GM19452 (cell line): ENCODE measurements around the gene LRP2.

Source experiments
- ATAC-seq: cut with Tn5 transposase; IDR thresholded peaks from one replicate; pipeline ENCODE4 v1.9.1; 2021; ENCODE audit not compliant: unreplicated experiment

The LRP2 gene

DNA sequence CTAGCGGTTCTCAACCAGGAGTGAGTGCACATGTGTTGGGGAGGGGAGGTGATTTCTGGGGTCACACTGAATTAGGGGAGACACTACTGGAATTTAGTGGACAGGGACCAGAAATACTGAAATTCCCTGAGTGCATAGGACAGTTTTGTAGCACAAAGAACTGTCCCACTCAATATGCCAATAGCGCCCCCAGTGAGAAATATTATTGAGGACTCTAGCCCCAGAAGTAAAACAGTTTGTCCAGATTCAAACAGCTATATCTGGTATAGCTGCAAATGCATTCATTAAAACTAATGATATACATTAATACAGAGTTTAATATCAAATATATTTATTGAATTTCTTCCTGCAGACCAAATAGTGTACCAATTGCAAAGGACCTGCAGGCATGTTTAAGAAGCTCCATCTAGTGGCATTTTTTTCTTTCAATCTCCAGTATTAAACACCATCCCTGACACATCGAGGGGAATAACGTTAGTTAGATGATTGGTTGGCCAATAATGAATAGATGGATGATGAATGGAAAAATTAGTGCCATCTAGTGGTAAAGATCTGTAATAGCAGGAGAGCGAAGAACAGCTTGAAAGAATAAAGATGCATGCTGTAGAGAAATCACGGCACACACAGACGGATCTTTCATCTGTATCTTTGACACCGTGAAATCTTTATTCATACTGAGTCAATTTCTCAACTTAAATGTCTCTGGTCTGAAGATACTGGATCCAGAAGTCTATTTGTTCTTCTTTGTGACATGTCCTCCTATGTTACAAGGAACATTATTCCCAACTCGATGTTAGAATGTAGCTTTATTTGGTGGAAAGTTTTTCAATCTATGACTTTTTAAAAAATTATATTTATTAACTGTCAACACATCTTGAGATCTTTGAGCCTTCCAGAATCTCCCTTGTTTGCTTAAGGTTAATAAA, 230.5 kb downstream of the LRP2 start:
- ATAC-seq: peak; percentile 71

DNA sequence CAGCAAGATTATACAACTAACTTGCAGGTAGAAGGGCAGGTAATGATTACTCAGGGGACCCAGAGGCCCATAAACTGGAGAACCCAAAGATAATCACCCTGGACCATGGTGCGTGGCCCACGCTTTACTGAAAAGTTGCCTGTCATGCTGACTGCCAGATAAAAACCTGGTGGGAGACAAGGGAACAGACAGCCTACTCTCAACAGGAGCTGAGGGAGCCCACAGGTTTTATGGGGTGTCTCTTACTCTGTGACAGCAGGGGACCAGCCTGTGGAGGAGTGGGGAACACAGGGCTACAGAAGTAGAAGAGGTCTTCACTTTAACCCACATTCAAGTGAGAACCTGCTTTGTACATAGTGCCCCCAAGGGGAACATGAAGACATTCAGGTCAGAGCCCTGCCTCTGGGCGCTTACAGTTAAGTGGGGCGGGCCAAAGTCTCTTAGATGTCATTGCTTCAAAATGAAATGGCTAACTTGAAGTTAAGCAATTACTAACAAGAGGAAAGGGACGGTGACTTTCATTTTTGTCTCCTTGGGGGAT, 232.6 kb downstream of the LRP2 start:
- no peak for ATAC-seq

DNA sequence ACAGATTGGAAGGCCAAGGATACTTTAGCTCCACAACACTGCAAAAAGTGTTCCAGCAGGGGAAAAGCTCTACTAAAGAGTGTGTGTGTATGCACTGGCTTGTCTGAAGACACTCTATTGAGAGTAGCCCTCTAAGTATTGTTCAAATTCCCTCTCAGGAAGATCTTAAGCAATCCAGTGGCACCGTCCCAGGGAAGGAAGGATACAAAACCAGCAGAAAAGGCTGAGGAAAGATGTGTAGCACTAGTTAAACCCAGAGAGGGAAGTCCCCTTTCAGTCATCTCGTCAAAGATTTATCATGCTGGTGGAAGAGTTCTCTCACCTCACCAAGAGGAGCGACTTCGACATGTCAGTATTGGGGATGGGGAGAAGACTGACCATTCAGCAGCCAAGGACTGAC, 242.5 kb downstream of the LRP2 start:
- no peak for ATAC-seq

DNA sequence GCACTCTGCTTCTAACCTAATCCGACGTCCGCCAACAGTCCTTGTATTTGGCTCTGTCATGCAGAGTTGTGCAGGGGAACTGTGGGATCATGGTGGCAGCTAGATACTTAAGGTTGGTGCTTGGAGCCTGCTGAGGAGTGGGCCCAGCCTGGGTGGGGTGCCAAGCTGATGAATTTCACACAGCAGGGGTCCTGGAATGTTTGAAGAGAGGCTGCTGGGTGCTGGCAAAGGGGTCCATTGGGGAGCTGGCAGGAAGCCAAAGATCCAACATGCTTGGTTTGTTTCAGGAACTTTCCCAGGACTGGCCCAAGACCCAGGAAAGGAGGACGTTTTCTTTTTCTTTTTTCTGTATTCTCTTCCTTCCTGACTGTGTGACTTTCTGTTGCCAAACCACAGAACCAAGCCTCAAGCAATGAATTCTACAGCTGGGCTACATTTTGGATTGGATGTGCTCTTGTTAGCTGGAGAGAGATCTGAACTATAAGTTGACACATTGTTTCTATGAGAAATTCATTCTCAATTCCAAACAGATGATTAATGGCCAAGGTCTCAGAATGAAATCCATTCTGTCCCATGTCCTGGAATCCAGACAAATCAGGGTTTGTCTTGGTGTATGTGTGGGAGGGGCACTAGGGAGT, 243.1 kb downstream of the LRP2 start:
- no peak for ATAC-seq

DNA sequence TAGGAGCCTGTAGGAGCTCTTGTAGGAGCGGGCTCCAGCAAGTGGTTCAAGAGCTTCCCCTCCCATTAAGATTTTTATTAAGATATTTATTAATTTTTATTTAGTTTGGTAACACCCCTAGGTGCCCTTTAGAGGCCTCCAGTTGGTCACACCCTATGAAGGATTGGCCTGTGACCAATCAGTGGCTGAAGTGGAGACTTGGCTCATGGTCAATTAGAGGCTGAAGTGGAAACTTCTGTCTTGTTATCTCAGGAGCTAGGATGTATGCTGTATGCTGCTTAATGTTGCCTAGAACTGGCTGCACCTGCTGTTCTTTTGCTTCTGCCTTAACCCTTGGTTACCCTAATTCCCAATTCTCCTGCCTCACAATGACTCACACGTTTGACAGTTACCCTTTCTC, 244.3 kb downstream of the LRP2 start:
- no peak for ATAC-seq

DNA sequence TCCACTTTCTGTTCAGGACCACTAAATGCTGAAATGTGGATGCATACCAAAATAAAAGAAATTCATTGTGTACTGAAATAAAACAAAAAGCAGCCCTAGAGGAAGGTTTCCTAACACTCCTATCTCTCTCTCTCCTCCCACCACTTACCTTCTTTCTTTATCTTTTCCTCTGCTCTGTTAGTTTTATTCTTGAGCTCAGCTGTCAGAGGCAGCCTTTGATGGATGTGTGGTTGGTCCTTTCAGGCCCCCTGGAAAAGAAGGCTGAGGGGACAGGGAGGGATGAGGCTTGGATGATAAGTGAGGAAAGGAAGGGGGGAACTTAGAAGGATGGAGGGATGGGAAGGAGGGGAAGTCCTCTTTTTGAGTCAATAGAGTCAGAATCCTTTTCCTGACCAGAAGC, 245.3 kb downstream of the LRP2 start:
- ATAC-seq: no peak

DNA sequence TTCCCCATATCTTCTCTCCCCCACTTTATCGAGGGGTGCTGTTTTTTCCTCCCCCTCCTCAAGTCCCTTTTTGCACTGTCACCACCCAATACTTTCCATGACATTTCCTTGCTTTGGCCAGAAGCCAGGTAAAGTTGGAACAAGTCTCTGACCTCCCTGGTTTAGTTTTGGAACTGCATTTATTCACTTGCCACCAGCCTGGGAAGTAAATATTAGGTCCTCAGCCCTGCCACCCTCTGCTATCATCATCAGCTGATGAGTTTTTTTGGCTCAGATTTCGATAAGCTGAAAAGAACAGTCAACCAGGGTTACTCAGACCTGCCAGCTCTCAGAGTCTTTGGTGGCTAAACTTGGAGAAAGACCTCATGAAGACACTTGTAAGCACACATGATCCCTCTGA, 246.0 kb downstream of the LRP2 start:
- no peak for ATAC-seq

DNA sequence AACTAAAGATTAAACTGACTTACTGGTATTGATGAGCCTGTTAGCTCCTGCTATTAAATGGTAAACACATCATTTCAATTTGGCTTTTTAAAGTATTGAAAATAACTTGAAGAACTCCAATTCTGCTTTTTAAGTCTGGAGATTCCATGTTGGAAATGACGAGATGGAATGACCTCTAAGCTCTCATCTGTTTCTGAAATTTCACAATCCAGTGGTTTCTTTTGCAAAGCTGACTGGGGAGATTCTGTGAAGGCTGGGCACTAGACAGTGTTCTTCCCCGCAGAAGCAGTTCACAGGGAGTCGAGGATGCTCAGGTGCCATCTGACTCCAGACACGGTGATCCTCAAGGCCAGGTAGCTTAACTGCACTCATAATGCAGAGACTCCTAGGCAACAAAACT, 248.3 kb downstream of the LRP2 start:
- ATAC-seq: no peak

DNA sequence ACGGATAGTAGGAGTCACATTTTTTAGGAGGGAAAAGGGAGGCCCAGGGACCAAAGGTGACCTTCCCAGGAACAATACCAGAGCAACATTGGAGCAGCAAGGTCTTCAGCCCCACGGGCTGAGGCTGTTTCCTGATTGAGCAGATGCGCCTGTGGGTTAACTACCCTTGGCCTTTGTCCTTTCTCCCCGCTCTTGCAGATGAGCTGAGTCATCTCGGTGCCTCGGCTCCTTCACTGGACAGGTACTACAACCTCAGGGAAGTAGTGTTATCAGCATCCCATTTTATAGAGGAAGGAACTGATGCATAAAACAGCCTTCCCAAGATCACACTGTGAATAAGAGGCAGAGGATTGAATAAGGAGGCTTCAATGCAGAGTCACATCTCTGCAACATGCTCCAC, 249.5 kb downstream of the LRP2 start:
- no peak for ATAC-seq

DNA sequence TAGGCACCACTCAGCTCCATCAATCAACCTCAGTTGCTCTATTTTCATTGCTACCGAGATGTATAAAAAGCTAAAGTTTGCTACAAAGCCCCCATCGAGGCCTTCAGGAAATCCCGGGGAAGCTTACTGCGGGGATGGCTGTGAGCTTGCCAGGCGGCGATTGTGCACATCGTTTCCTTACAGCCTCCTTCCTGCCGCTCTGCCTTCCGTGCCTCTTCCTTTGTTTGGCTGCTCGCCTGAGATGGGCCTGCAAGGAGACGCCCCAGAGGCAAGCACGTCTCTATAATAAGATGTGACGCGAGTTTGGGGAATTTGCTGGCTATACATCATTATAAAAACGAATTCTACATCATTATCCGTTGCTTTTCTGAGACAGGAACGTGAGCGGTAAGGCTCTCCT, 251.4 kb downstream of the LRP2 start:
- ATAC-seq: no peak

DNA sequence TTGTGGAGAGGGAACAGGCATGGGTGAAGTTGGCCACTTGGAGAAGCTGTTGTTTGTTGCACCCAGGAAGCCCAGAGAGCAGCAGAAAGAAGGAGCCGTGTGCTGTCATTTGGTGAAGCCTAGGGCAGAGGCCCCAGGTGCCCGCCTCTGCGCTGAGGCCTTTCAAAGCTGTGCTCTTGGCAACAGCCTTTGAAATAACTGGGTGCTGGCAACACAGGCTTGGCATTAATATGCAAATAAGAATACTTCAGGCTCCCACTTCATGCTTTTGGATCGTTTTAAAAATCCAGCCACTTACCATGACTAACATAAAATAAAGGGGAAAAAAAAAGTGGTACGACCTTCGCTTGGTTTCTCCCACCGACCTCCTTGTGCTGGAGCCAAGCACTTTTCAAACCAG, 251.9 kb downstream of the LRP2 start:
- ATAC-seq: no peak

DNA sequence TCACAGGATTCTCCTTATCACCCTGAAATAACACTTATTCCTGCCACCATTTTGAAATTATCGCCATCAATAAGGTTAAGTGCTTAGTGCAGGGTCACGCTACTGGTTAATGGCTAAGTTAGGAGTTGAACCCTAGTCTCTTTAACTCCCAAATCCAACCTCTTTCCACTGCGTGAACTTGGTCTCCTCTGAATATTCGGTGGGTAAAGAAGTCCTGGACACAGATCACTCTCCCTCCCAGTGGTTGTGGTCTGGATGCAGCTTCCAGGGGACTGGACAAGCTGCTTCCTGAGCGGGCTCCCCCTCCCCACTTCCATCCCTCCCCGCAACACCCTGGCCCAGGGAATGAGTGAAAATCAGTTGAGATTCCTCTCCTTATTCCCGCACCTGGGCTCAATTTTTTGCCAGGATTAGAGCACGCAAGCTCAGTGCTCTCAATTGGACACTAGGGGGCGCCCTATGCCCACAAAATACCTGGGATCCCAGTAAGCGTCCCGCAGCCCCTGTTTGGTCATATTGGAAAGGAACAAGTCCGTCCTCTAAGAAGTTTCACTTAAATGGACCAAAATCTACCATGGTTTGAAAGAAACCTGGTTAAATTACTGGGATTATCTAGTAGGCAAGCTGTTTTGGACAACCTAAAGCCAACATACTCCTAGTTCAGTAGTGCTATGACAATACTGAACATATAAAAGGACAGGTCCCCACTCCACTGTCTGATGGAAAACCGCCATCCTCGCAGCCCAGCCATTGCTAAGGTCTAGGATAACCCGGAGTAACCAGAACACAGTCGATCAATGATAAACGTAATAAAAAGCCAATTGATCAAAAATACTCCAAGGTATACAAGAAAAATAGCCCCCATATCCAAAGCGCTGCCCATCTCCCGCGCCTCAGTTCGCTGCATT, 252.6 kb downstream of the LRP2 start:
- no peak for ATAC-seq

DNA sequence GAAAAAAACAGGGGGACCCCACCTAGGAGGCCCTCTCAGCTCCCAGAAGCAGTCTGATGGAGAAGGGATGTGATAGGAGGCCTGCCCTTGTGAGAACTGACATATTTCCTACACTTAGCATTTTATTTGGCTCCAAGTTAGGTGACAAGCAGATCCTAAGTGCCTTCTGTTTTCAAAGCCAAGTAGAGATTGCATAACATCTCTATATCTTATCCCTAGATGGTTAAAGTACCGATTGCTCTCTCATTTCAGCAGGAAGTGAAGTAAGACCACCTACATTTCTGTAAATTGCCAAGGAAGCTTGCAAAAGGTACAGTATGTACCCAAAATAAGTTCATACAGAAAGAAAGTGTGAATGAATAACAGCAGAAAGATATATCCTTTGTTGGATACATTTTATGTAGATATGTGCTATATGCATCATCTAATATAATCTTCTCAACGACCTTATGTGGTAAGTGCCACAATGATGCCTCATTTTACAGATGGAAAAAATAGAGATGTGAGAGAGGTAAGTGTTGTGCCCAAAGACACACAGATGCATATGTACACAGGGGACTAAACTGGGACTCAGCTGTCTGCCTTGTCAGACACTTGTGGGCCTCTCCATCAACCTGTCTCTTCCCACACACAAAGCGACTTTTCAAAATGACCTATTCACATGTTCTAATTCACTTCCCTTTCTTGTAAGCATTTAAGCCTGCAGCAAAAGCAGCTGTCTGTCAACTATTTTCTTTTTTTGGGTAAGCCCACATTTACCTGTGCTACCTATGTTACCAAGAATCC, 254.0 kb downstream of the LRP2 start:
- ATAC-seq: no peak

DNA sequence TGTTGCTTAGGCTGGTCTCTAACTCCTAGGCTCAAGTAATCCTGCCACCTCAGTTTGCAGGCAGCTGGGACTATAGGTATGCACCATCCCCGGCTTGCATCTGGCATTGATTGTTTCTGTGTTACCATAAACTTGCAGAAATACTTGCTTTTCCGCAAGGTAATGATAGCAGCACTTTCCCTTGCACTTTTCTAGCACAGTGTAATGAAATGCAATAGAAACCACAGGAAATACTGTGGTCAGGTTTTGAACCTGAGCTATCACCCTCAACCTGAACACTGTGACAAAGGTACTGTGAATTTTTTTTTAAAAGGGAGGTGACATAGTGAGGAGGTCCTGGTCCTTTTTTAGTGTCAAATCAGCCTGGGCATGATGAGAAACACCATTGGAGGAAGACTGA, 254.7 kb downstream of the LRP2 start:
- peak; percentile 94 for ATAC-seq

DNA sequence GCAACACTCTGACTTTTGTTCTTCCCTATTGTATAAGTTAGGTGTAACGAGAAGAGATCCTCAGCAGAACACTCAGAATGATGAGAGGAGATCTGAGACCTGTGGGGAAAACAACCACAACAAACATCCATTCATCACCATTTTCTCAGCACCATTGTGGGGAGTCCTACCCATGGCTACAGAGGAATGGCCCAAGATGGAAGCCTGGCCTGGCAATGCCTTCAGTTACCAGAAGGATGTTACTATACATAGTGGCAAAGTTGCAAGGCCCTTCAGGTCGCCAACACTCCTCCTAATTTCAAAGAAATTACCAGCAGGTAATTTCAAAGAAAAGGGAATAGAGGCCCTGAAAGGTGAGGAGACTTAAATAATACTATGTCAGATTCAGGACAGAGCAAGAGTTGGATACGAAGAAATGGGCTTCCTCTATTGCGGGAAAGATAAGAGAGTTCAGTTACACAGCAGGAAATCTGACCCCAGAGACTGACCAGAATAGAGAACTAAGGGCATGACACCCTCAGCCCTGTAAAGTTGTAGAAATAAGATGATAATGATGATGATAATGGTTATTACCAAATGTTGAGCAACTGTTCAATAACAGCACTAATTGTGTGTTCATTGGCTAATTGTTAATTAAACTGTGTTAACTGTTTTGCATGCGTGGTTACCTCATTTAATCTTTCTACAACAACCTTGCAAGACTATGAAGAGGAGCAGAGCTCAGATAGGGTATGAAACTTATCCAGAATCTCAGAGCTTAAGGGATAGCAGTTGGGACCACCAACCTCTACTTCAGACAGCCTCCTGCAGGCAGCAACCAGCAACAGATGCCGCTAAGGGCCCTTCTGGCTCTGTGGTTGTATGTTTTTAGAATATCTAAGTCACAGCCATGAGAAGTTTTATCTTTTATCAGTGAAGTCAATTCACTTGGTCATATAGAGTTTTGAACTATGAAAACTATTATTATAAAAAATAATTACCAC, 255.5 kb downstream of the LRP2 start:
- ATAC-seq: no peak

DNA sequence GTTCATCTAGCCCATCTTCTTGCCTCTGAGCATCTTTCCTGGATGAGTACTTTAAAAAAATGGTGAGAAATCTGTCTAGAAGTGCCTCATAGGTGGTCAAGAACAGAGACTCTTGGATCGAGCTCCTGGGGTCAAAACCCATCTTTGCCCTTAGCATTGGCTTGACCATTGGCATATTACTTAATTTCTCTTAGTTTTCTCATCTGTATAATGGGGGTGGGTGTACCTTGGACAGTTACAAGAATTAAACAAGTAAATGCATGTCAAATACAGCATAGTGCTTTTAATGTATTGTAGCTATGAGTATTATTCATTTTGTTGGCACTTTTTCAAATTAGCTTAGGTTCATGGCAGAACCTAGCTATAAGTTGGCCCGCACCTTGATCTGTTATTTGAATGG, 256.2 kb downstream of the LRP2 start:
- ATAC-seq: no peak

DNA sequence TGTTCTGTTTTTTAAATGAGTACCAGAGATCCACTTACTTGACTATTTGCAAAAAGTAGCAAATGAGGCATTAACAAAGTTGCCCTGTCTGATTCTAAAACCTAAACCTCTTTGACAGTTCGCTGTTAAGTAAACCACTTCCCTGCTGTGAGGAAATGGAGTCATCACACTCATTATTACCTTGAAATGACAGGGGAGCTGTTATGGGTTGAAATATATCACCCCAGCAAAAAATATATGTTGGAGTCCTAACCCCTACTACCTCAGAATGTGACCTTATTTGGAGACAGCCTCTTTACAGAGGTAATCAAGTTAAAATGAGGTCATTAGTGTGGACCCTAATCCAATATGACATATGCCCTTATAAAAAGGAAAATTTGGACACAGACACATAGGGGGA, 256.9 kb downstream of the LRP2 start:
- no peak for ATAC-seq

DNA sequence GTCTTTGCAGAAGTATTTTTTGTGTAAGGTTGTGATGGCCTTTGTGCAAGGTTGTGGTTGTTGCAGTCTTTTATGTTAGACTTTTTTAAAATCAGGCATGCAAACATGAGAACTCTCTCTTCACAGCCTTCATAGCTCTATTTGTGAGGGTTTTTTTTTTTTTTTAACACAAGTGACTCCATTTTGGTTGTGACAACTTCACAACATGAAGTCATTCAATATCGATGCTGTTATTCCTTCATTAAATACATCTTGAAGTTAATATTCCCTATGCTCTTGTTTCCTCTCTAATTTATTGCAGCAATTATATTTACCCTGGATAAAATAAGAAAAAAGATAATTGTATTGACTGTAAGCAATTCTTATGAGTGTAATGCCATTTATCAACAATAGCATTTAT, 257.5 kb downstream of the LRP2 start:
- no peak for ATAC-seq

DNA sequence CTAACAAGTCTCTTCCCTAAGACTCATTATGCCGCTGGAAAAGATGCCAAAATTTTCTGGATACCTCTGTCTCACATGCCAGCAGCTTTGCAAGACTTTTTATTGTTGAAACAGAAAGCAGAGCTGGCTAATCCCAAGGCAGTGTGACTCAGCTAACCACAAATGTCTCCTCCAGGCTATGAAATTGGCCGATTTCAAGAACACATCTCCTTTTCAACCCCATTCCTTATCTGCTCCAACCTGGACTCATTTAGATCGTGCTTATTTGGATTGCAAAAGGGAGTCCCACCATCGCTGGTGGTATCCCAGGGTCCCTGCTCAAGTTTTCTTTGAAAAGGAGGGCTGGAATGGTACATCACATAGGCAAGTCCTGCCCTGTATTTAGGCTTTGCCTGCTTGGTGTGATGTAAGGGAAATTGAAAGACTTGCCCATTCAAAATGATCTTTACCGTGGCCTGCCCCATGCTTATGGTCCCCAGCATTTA, 266.7 kb downstream of the LRP2 start:
- ATAC-seq: no peak
